GM12878 (cell line): ENCODE measurements around the gene RNASE7. TPM values are rescaled to one million over a fixed set of nuclear protein-coding genes. Genes with fewer than 3 reads are reported as not detected.

ENCODE experiments used
- ATAC-seq: fragments of 200-7000 bp; cut with Tn5 transposase; 3 replicates; pipeline ENCODE4 v1.9.1; 2020; ENCODE audit warnings: mild to moderate bottlenecking, moderate library complexity
- BruUV-seq: library from RNA; stranded (reverse); fragments of 400-500 nt; replicated peaks from 2 replicates; lab custom pipeline; 2021; lab: Mats Ljungman, UMichigan
- CTCF ChIA-PET: fragments of 300-600 bp; sonication (Branson Sonifier 250); formaldehyde crosslinking; extraction: SDS; loops from one replicate; lab custom pipeline; 2021; ENCODE audit warnings: inconsistent platforms; lab: Yijun Ruan, JAX
- POLR2A ChIA-PET: fragments of 350-600 bp; formaldehyde crosslinking; extraction: SDS; loops from one replicate; lab custom pipeline; 2021; ENCODE audit warnings: inconsistent platforms; lab: Charles Lee
- RAD21 ChIA-PET: fragments of 300-600 bp; sonication (Branson Sonifier 250); formaldehyde crosslinking; loops from one replicate; lab custom pipeline; 2023; ENCODE audit warnings: antibody characterized with exemption; ENCODE audit not compliant: unreplicated experiment; lab: Charles Lee
- SMC1A ChIA-PET: fragments of 300-600 bp; sonication (Branson Sonifier 250); formaldehyde crosslinking; loops from one replicate; lab custom pipeline; 2023; ENCODE audit not compliant: unreplicated experiment, uncharacterized antibody; lab: Charles Lee
- DNase-seq: peaks from one replicate; pipeline ENCODE4 v3.0.0-alpha.2; 2011; ENCODE audit warnings: low read depth, low spot score
- FAIRE-seq: peaks from 3 replicates; lab custom pipeline; 2011; peaks lifted over from hg19 to GRCh38; lab: Jason Lieb, UNC
- H2AFZ ChIP-seq: 2 replicates; pipeline ENCODE4 v1.6.0; 2011; ENCODE audit warnings: low read depth, low read length, control low read depth; ENCODE audit not compliant: control insufficient read depth
- H3K27ac ChIP-seq: 2 replicates; pipeline ENCODE4 v1.5.1; 2011; ENCODE audit warnings: control low read depth; ENCODE audit not compliant: control insufficient read depth, insufficient read depth
- H3K27me3 ChIP-seq, 2 experiments: replicated peaks in 1 of 2; 2 replicates each; pipeline versions ENCODE4 v1.6.0 to v1.6.1; 2011; ENCODE audit warnings: low read length in 1 of 2; ENCODE audit not compliant: control insufficient read depth in 2 of 2, insufficient read depth in 2 of 2
- H3K36me3 ChIP-seq, 2 experiments: 2 replicates each; pipeline ENCODE4 v1.5.1; 2011; ENCODE audit warnings: low read length in 1 of 2; ENCODE audit not compliant: control insufficient read depth in 2 of 2, insufficient read depth in 2 of 2
- H3K4me1 ChIP-seq: 2 replicates; pipeline ENCODE4 v1.6.1; 2011; ENCODE audit warnings: mild to moderate bottlenecking, low read length, moderate library complexity, mixed read lengths; ENCODE audit not compliant: control insufficient read depth, insufficient read depth
- H3K4me2 ChIP-seq: 2 replicates; pipeline ENCODE4 v1.6.0; 2011; ENCODE audit warnings: control low read depth; ENCODE audit not compliant: control insufficient read depth, insufficient read depth
- H3K4me3 ChIP-seq: fragments of 200-600 bp; sonication (generic); 2 replicates; pipeline ENCODE4 v1.5.1; 2016
- H3K79me2 ChIP-seq: 2 replicates; pipeline ENCODE4 v1.6.0; 2011; ENCODE audit warnings: low read length; ENCODE audit not compliant: control insufficient read depth, insufficient read depth
- H3K9ac ChIP-seq: 2 replicates; pipeline ENCODE4 v1.8.0; 2011; ENCODE audit warnings: low read length, control low read depth, mixed read lengths; ENCODE audit not compliant: control insufficient read depth, insufficient read depth
- H3K9me3 ChIP-seq: replicated peaks from 3 replicates; pipeline ENCODE4 v1.5.1; 2011; ENCODE audit warnings: mild to moderate bottlenecking, low read length; ENCODE audit not compliant: control insufficient read depth, insufficient read depth
- H4K20me1 ChIP-seq: 2 replicates; pipeline ENCODE4 v1.6.0; 2011; ENCODE audit not compliant: control insufficient read depth, insufficient read depth
- CBX3 ChIP-seq: fragments of 200-600 bp; sonication (generic); IDR thresholded peaks from 2 replicates; pipeline ENCODE4 v1.6.1; 2016; ENCODE audit warnings: low read depth, borderline replicate concordance
- CBX5 ChIP-seq: sonication (generic); IDR thresholded peaks from 2 replicates; pipeline ENCODE4 v1.6.1; 2016; ENCODE audit warnings: low read depth, moderate library complexity, mild to moderate bottlenecking, inconsistent platforms
- EP300 ChIP-seq, 2 experiments: fragments of 150-350 bp in 1 of 2; IDR thresholded peaks; 2 replicates each; pipeline ENCODE4 v1.6.1; 2011 to 2012; ENCODE audit warnings: low read depth in 2 of 2, low read length in 2 of 2, borderline replicate concordance in 1 of 2, improper control_type of control experiment in 1 of 2, inconsistent platforms in 1 of 2; ENCODE audit not compliant: control insufficient read depth in 1 of 2
- HCFC1 ChIP-seq: fragments of 150-350 bp; IDR thresholded peaks from 2 replicates; pipeline ENCODE4 v1.6.1; 2014; ENCODE audit warnings: low read length
- IRF3 ChIP-seq: fragments of 450-650 bp; IDR thresholded peaks from 2 replicates; pipeline ENCODE4 v1.6.1; 2014; ENCODE audit warnings: mild to moderate bottlenecking
- MEF2A ChIP-seq: IDR thresholded peaks from 2 replicates; pipeline ENCODE4 v1.6.1; 2011; ENCODE audit warnings: low read depth, mild to moderate bottlenecking, low read length, moderate library complexity; ENCODE audit not compliant: insufficient read depth
- MTA2 ChIP-seq: fragments of 450-650 bp; IDR thresholded peaks from 2 replicates; pipeline ENCODE4 v1.6.1; 2016; ENCODE audit warnings: low read depth, mild to moderate bottlenecking, moderate library complexity
- NBN ChIP-seq: fragments of 450-650 bp; IDR thresholded peaks from 2 replicates; pipeline ENCODE4 v1.6.1; 2016
- NFIC ChIP-seq: IDR thresholded peaks from 2 replicates; pipeline ENCODE4 v1.6.1; 2012; ENCODE audit warnings: low read depth, mild to moderate bottlenecking, inconsistent platforms, low read length, moderate library complexity
- PAX5 ChIP-seq: IDR thresholded peaks from 2 replicates; pipeline ENCODE4 v1.6.1; 2011; ENCODE audit warnings: low read depth, low read length, borderline replicate concordance
- PBX3 ChIP-seq: IDR thresholded peaks from 2 replicates; pipeline ENCODE4 v1.6.1; 2011; ENCODE audit warnings: mild to moderate bottlenecking, low read depth, low read length, moderate library complexity; ENCODE audit not compliant: insufficient replicate concordance
- RUNX3 ChIP-seq: IDR thresholded peaks from 2 replicates; pipeline ENCODE4 v1.6.1; 2012; ENCODE audit warnings: low read length, inconsistent platforms
- SKIL ChIP-seq: fragments of 450-650 bp; IDR thresholded peaks from 2 replicates; pipeline ENCODE4 v1.6.1; 2017; ENCODE audit warnings: mild to moderate bottlenecking, low read depth, inconsistent platforms; ENCODE audit not compliant: poor library complexity, severe bottlenecking
- STAT3 ChIP-seq: IDR thresholded peaks from 2 replicates; pipeline ENCODE4 v1.6.1; 2011; ENCODE audit warnings: low read depth, low read length, improper control_type of control experiment
- TBL1XR1 ChIP-seq: IDR thresholded peaks from 2 replicates; pipeline ENCODE4 v1.6.1; 2012; ENCODE audit warnings: low read depth, low read length, improper control_type of control experiment
- ZNF217 ChIP-seq: fragments of 450-650 bp; IDR thresholded peaks from 2 replicates; pipeline ENCODE4 v1.6.1; 2017; ENCODE audit warnings: antibody characterized with exemption, mild to moderate bottlenecking
- WGBS: methylation state at CpG from one replicate; pipeline ENCODE4 v1.1.6; 2016; ENCODE audit warnings: low lambda C conversion rate; ENCODE audit not compliant: insufficient replicate concordance, insufficient coverage; ENCODE audit errors: missing lambda C conversion rate; 5-methylcytosine and 5-hydroxymethylcytosine counted together
- in situ Hi-C: fragments of 300-500 bp; cut with MboI; formaldehyde crosslinking; loops from 9 replicates; pipeline ENCODE4 v1.14.3; 2018; ENCODE audit warnings: mixed read lengths
- intact Hi-C: fragments of 100-400 bp; cut with micrococcal nuclease; formaldehyde crosslinking; loops from one replicate; pipeline ENCODE4 v1.14.2; 2022; ENCODE audit not compliant: unreplicated experiment
- polyA plus RNA-seq, 11 experiments: library from polyadenylated mRNA; depleted of rRNA in 4 of 11; unstranded in 6 of 11; stranded (reverse) in 5 of 11; fragments of >200 nt; fragmentation: Nextera tagmentation in 4 of 11; fragmentation: Illumina TruSeq in 1 of 11; extraction: Ambion mirVana in 4 of 11; extraction: Trizol in 1 of 11; gene quantifications; 1 replicate in 1 of 11; 2 replicates in 10 of 11; pipeline versions ENCODE4 v1.2.1 to v1.2.3, GENCODE V29; 2011 to 2016; ENCODE audit warnings: inconsistent platforms in 2 of 11, missing spikeins in 2 of 11, low read depth in 1 of 11
- total RNA-seq, 4 experiments: library from RNA; depleted of rRNA in 3 of 4; stranded (reverse); fragments of >200 nt in 3 of 4; fragmentation: Illumina TruSeq in 1 of 4; extraction: Trizol in 1 of 4; gene quantifications; 2 replicates each; pipeline versions ENCODE4 v1.2.1 to v1.2.3, GENCODE V29; 2013 to 2021
- TF ChIP-seq, protein P1 (sequence below): fragments of 450-650 bp; IDR thresholded peaks from 2 replicates; pipeline ENCODE4 v1.6.1; 2016; ENCODE audit warnings: mild to moderate bottlenecking

The RNASE7 gene
- total and polyA plus RNA-seq, 10 of the 15 experiments (the other 5 are each of a cell fraction or from before 2014, with no cell fraction given), result not detected

GRCh38 chr14:21018286-21018685 is 23.9 kb upstream of the RNASE7 start (continued):
- no peak for TF ChIP-seq PBX3
- TF ChIP-seq PAX5, result no peak
- TF ChIP-seq RUNX3, result no peak
- TF ChIP-seq MTA2, result no peak
- TF ChIP-seq NFIC, result no peak
- TF ChIP-seq NBN, result no peak
- TF ChIP-seq STAT3, result no peak
- TF ChIP-seq MEF2A, result no peak
- TF ChIP-seq, all 136 proteins: peak for 0

DNA sequence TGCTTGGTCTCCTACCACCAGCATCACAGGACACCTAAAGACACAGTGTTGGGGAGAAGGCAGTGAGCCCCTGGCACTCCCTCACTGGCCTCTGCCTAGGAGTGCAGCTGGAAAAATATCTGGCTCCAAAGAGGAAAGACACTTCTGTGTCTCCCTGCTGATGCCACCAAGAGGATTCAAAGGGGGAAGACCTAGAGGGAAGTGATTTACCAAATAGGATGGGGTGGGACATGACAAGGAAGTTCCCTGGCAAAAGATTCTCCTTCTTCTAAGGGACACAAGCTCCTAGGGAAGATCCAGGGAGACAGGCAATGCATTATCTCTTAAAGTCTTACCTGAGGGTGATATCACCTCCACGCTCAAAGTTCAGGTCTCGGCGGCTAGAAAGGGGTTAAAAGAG is 23.4 kb upstream of the RNASE7 start:
- Histone ChIP-seq H3K4me2 (no peak overlapping the region), H4K20me1 (no peaks in the 10 kb centered on the region), H3K36me3 (no peaks in the 10 kb centered on the region), H3K9ac (no peak overlapping the region), H3K9me3 (no peaks in the 10 kb centered on the region), H2AFZ (no peak overlapping the region), H3K27me3 (peaks cover 5 to 12% of the 10 kb centered on the region in 2 experiments), H3K27ac (no peak overlapping the region), H3K4me3 (no peak overlapping the region), H3K4me1 (no peaks in the 10 kb centered on the region), H3K79me2 (no peaks in the 10 kb centered on the region)
- in situ Hi-C loops (loop anchor here (5.0 kb wide), 1 partner anchor 84 kb away; the partner anchor contains the start of gene TMEM253), intact Hi-C loops (no loop called here)
- no TSS peak for BruUV-seq
- TF ChIP-seq HCFC1 (no peak), TBL1XR1 (no peak), IRF3 (no peak), EP300 (IDR thresholded peaks at IDR 0.05; ENCODE audit: borderline replicate concordance in 1 of 2, control insufficient read depth in 1 of 2, low read depth in 2 of 2, low read length in 2 of 2) (no peak), CBX5 (no peak), ZNF217 (no peak), SKIL (no peak), CBX3 (no peak)
- TF ChIP-seq, protein P1, sequence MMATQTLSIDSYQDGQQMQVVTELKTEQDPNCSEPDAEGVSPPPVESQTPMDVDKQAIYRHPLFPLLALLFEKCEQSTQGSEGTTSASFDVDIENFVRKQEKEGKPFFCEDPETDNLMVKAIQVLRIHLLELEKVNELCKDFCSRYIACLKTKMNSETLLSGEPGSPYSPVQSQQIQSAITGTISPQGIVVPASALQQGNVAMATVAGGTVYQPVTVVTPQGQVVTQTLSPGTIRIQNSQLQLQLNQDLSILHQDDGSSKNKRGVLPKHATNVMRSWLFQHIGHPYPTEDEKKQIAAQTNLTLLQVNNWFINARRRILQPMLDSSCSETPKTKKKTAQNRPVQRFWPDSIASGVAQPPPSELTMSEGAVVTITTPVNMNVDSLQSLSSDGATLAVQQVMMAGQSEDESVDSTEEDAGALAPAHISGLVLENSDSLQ, result no peak
- ChIA-PET RAD21 (interaction anchor here (1.1 to 1.2 kb wide), 2 partner anchors 17 to 86 kb away, joined by 3 to 4 read pairs; no protein-coding TSS in a partner anchor), CTCF (interaction anchor here (1.3 to 10.7 kb wide), 3 partner anchors 13 to 85 kb away, joined by 3 to 253 read pairs (median 6); partner anchors contain the start of gene TMEM253), SMC1A (interaction anchor here (1.4 to 2.2 kb wide), 2 partner anchors 21 to 87 kb away, joined by 4 to 11 read pairs; no protein-coding TSS in a partner anchor), POLR2A (no interaction called here)
- ATAC-seq, result no peak
- 51% methylated on average over 3 of the region's 3 CpGs for WGBS
- no peak for DNase-seq
- FAIRE-seq, result no peak
